CD4-positive, alpha-beta memory T cell (primary cell): Measurements from ENCODE around the gene CDK6. TPM values are rescaled to one million over a fixed set of nuclear protein-coding genes. Genes with fewer than 3 reads are reported as not detected.
"Not testable (repeated sequence)": the region's sequence is repeated elsewhere in the genome, so short reads cannot be mapped to it uniquely, and the experiment has no call there.

Source experiments
- CTCF ChIA-PET: fragments of 350-600 bp; sonication (Branson Sonifier 250); formaldehyde crosslinking; loops from one replicate; lab custom pipeline; 2021; ENCODE audit warnings: inconsistent platforms; ENCODE audit not compliant: partially characterized antibody; lab: Charles Lee
- POLR2A ChIA-PET: fragments of 350-600 bp; sonication (Branson Sonifier 250); formaldehyde crosslinking; loops from one replicate; lab custom pipeline; 2021; ENCODE audit not compliant: partially characterized antibody; lab: Charles Lee
- DNase-seq, 5 donors: peaks; one replicate each; pipeline versions ENCODE4 v3.0.0 to v3.0.0-alpha.2; 2020 to 2022; ENCODE audit warnings: mixed read lengths in 1 of 5
- H3K27ac ChIP-seq: one replicate; pipeline ENCODE4 v1.7.0; 2013; ENCODE audit warnings: low read depth, low read length
- H3K27me3 ChIP-seq: 2 replicates; pipeline ENCODE4 v1.7.0; 2013; ENCODE audit warnings: mild to moderate bottlenecking, low read length, moderate library complexity; ENCODE audit not compliant: insufficient read depth
- H3K36me3 ChIP-seq: 2 replicates; pipeline ENCODE4 v1.7.0; 2013; ENCODE audit warnings: mild to moderate bottlenecking, low read length, moderate library complexity; ENCODE audit not compliant: insufficient read depth
- H3K4me1 ChIP-seq: 2 replicates; pipeline ENCODE4 v1.7.0; 2013; ENCODE audit warnings: mild to moderate bottlenecking, low read length, moderate library complexity; ENCODE audit not compliant: insufficient read depth
- H3K4me3 ChIP-seq, 2 donors: one replicate each; pipeline ENCODE4 v1.7.0; 2013; ENCODE audit warnings: low read length in 2 of 2, mild to moderate bottlenecking in 1 of 2
- H3K9me3 ChIP-seq, 2 donors: one replicate each; pipeline ENCODE4 v1.7.0; 2013; ENCODE audit warnings: low read length in 2 of 2, control low read depth in 1 of 2; ENCODE audit not compliant: control insufficient read depth in 1 of 2
- H3K27ac Mint-ChIP-seq, 7 donors: one replicate each; pipeline ENCODE4 v1.8.0; 2020 to 2021; ENCODE audit warnings: mixed read lengths in 7 of 7, mild to moderate bottlenecking in 6 of 7, inconsistent platforms in 3 of 7, moderate library complexity in 3 of 7
- H3K27me3 Mint-ChIP-seq, 2 donors: one replicate each; pipeline ENCODE4 v1.8.0; 2020 to 2021; ENCODE audit warnings: mixed read lengths in 2 of 2
- H3K36me3 Mint-ChIP-seq, 2 donors: one replicate each; pipeline ENCODE4 v1.8.0; 2020 to 2021; ENCODE audit warnings: mixed read lengths in 2 of 2, inconsistent platforms in 1 of 2, mild to moderate bottlenecking in 1 of 2
- H3K4me1 Mint-ChIP-seq, 4 donors: one replicate each; pipeline ENCODE4 v1.8.0; 2020 to 2021; ENCODE audit warnings: mixed read lengths in 4 of 4, mild to moderate bottlenecking in 1 of 4
- H3K4me3 Mint-ChIP-seq, 8 donors: one replicate each; pipeline ENCODE4 v1.8.0; 2020 to 2021; ENCODE audit warnings: mixed read lengths in 8 of 8, mild to moderate bottlenecking in 7 of 8, moderate library complexity in 6 of 8, inconsistent platforms in 3 of 8
- H3K9me3 Mint-ChIP-seq, 8 donors: one replicate each; pipeline ENCODE4 v1.8.0; 2020 to 2021; ENCODE audit warnings: mixed read lengths in 8 of 8, mild to moderate bottlenecking in 5 of 8, inconsistent platforms in 3 of 8, moderate library complexity in 1 of 8
- intact Hi-C: fragments of 100-400 bp; cut with micrococcal nuclease; formaldehyde crosslinking; loops from one replicate; pipeline ENCODE4 v1.15.1; 2023
- polyA plus RNA-seq, 2 donors: library from polyadenylated mRNA; unstranded; fragments of 300-500 nt; fragmentation: Illumina TruSeq; gene quantifications; one replicate each; pipeline ENCODE4 v1.2.3, GENCODE V29; 2021
- total RNA-seq, 2 experiments: library from RNA; stranded (reverse); gene quantifications; one replicate each; pipeline ENCODE4 v1.2.3, GENCODE V29; 2021

The CDK6 gene
- total and polyA plus RNA-seq, 4 experiments from 2014 or later: 18.4 to 23.6 (median 21.1) TPM

GRCh38 chr7:92864169-92864568, 27.8 kb upstream of the CDK6 start:
- intact Hi-C loops: loop anchor here (1.0 kb wide), 2 partner anchors 173 to 243 kb away; no protein-coding TSS in a partner anchor
- H3K9me3 Mint-ChIP-seq: peaks cover 0 to 22% (median 14%) of the 10 kb centered on the region in 8 donors
- H3K27me3 Mint-ChIP-seq, H3K9me3 ChIP-seq, POLR2A ChIA-PET, H3K36me3 Mint-ChIP-seq, H3K36me3 ChIP-seq, H3K27ac ChIP-seq, H3K27me3 ChIP-seq, H3K4me1 Mint-ChIP-seq, H3K4me1 ChIP-seq, H3K4me3 Mint-ChIP-seq, H3K4me3 ChIP-seq: not testable (repeated sequence)
- H3K27ac Mint-ChIP-seq: peak overlapping the region in 2 of 7 donors; percentile 62 to 84
- CTCF ChIA-PET: interaction anchor here (1.0 to 2.4 kb wide), 6 partner anchors 22 to 248 kb away, joined by 3 to 9 read pairs (median 4); no protein-coding TSS in a partner anchor
- peak in 4 of 5 donors; percentile 5 to 23 (median 15) for DNase-seq

- Histone ChIP-seq H3K4me1 (no peaks in the 10 kb centered on the region), H3K36me3 (no peaks in the 10 kb centered on the region), H3K27me3 (no peaks in the 10 kb centered on the region), H3K27ac (no peak overlapping the region), H3K4me3 (no peak overlapping the region), H3K9me3 (no peaks in the 10 kb centered on the region)
- DNase-seq: no peak
- Mint-ChIP-seq H3K4me1 (no peaks in the 10 kb centered on the region), H3K27me3 (peaks cover 0 to 6% of the 10 kb centered on the region in 2 donors), H3K4me3 (no peak overlapping the region), H3K27ac (no peak overlapping the region), H3K9me3 (peaks cover 0 to 1% (median 0%) of the 10 kb centered on the region in 8 donors), H3K36me3 (no peaks in the 10 kb centered on the region)
- CTCF ChIA-PET: interaction anchor here (1.4 kb wide), 1 partner anchor 9 kb away, joined by 3 read pairs; no protein-coding TSS in a partner anchor
- POLR2A ChIA-PET: no interaction called here
- intact Hi-C loops: no loop called here
Observed at GRCh38 chr7:92856436-92856835, 20.1 kb upstream of the CDK6 start.

- CTCF ChIA-PET: interaction anchor here (0.8 kb wide), 1 partner anchor 22 kb away, joined by 3 read pairs; no protein-coding TSS in a partner anchor
Observed at GRCh38 chr7:92854501-92855238, 18.3 kb upstream of the CDK6 start.

GRCh38 chr7:92851732-92852131, 15.4 kb upstream of the CDK6 start:
- Mint-ChIP-seq H3K4me3 (no peak overlapping the region), H3K27ac (no peak overlapping the region), H3K9me3 (no peaks in the 10 kb centered on the region), H3K4me1 (peaks cover 0 to 5% (median 4%) of the 10 kb centered on the region in 4 donors), H3K36me3 (no peaks in the 10 kb centered on the region), H3K27me3 (peaks cover 5 to 11% of the 10 kb centered on the region in 2 donors)
- Histone ChIP-seq H3K27ac (no peak overlapping the region), H3K36me3 (no peaks in the 10 kb centered on the region), H3K4me3 (no peak overlapping the region), H3K27me3 (no peaks in the 10 kb centered on the region), H3K4me1 (no peaks in the 10 kb centered on the region), H3K9me3 (no peaks in the 10 kb centered on the region)
- no peak for DNase-seq
- CTCF ChIA-PET: interaction anchor here (0.8 kb wide), 1 partner anchor 80 kb away, joined by 4 read pairs; no protein-coding TSS in a partner anchor
- POLR2A ChIA-PET: no interaction called here
- intact Hi-C loops: no loop called here

More at GRCh38 chr7:92854501-92855238, 18.3 kb upstream of the CDK6 start:
- Histone ChIP-seq H3K4me3 (no peak overlapping the region), H3K4me1 (no peaks in the 10 kb centered on the region), H3K9me3 (no peaks in the 10 kb centered on the region), H3K36me3 (no peaks in the 10 kb centered on the region), H3K27ac (no peak overlapping the region), H3K27me3 (no peaks in the 10 kb centered on the region)
- intact Hi-C loops: no loop called here
- Mint-ChIP-seq H3K9me3 (peaks cover 0 to 1% (median 0%) of the 10 kb centered on the region in 8 donors), H3K4me3 (no peak overlapping the region), H3K36me3 (no peaks in the 10 kb centered on the region), H3K4me1 (no peaks in the 10 kb centered on the region), H3K27me3 (peaks cover 3 to 6% of the 10 kb centered on the region in 2 donors), H3K27ac (no peak overlapping the region)
- no peak for DNase-seq
- POLR2A ChIA-PET: no interaction called here

- CTCF ChIA-PET: no interaction called here
- H3K4me1 ChIP-seq: no peaks in the 10 kb centered on the region
- H3K9me3 Mint-ChIP-seq: no peaks in the 10 kb centered on the region
- no peaks in the 10 kb centered on the region for H3K36me3 Mint-ChIP-seq
- H3K27ac ChIP-seq: no peak overlapping the region
- peaks cover 5 to 9% of the 10 kb centered on the region in 2 donors for H3K27me3 Mint-ChIP-seq
- no peaks in the 10 kb centered on the region for H3K36me3 ChIP-seq
- DNase-seq: no peak
- H3K9me3 ChIP-seq: no peaks in the 10 kb centered on the region
- H3K4me1 Mint-ChIP-seq: peaks cover 0 to 5% (median 4%) of the 10 kb centered on the region in 4 donors
- no peak overlapping the region for H3K4me3 Mint-ChIP-seq
- no peaks in the 10 kb centered on the region for H3K27me3 ChIP-seq
- H3K4me3 ChIP-seq: no peak overlapping the region
- POLR2A ChIA-PET: no interaction called here
- intact Hi-C loops: no loop called here
- H3K27ac Mint-ChIP-seq: no peak overlapping the region
Observed at GRCh38 chr7:92850516-92850915, 14.1 kb upstream of the CDK6 start.

- no peak overlapping the region for H3K27ac ChIP-seq
- Mint-ChIP-seq H3K36me3 (no peaks in the 10 kb centered on the region), H3K27ac (no peak overlapping the region), H3K27me3 (peaks cover 5% of the 10 kb centered on the region in 2 donors), H3K4me3 (no peak overlapping the region), H3K9me3 (no peaks in the 10 kb centered on the region), H3K4me1 (peaks cover 0 to 5% (median 4%) of the 10 kb centered on the region in 4 donors)
- no peak overlapping the region for H3K4me3 ChIP-seq
- intact Hi-C loops: no loop called here
- no peaks in the 10 kb centered on the region for H3K36me3 ChIP-seq
- ChIA-PET POLR2A (no interaction called here), CTCF (interaction anchor here (1.2 kb wide), 1 partner anchor 228 kb away, joined by 4 read pairs; no protein-coding TSS in a partner anchor)
- DNase-seq: no peak
- H3K9me3 ChIP-seq: no peaks in the 10 kb centered on the region
- no peaks in the 10 kb centered on the region for H3K4me1 ChIP-seq
- H3K27me3 ChIP-seq: no peaks in the 10 kb centered on the region
Observed at GRCh38 chr7:92849322-92849721, 12.9 kb upstream of the CDK6 start.

- Histone ChIP-seq H3K27me3 (no peaks in the 10 kb centered on the region), H3K36me3 (no peaks in the 10 kb centered on the region), H3K9me3 (no peaks in the 10 kb centered on the region), H3K4me1 (no peaks in the 10 kb centered on the region), H3K27ac (no peak overlapping the region), H3K4me3 (no peak overlapping the region)
- Mint-ChIP-seq H3K4me3 (peak overlapping the region in 1 of 8 donors; percentile 4), H3K36me3 (no peaks in the 10 kb centered on the region), H3K4me1 (peaks cover 0 to 5% (median 4%) of the 10 kb centered on the region in 4 donors), H3K9me3 (no peaks in the 10 kb centered on the region), H3K27ac (no peak overlapping the region), H3K27me3 (peaks cover 5% of the 10 kb centered on the region in 2 donors)
- ChIA-PET CTCF (interaction anchor here (1.2 kb wide), 1 partner anchor 228 kb away, joined by 4 read pairs; no protein-coding TSS in a partner anchor), POLR2A (no interaction called here)
- DNase-seq: no peak
- intact Hi-C loops: no loop called here
Observed at GRCh38 chr7:92848851-92849250, 12.5 kb upstream of the CDK6 start.
